ENCODE data around the gene RASAL1. TPM values are rescaled to one million over a fixed set of nuclear protein-coding genes. Genes with fewer than 3 reads are reported as not detected.

Gene RASAL1
- total and polyA plus RNA-seq, 11 donors: not detected

- ATAC-seq (no peak), DNase-seq (no peak)
- Histone ChIP-seq H3K9me3 (no peaks in the 10 kb centered on the region), H3K27me3 (no peaks in the 10 kb centered on the region), H3K4me1 (no peaks in the 10 kb centered on the region), H3K27ac (no peak overlapping the region), H3K4me3 (no peak overlapping the region), H3K36me3 (peaks cover 3 to 99% (median 95%) of the 10 kb centered on the region in 9 donors)
- TF ChIP-seq POLR2A (IDR thresholded peaks at IDR 0.05) (no peak), CTCF (IDR thresholded peaks at IDR 0.05) (no peak)
- intact Hi-C loops (cut with DNase I): loop anchor here in 2 of 10 donors (5.0 kb wide), 2 partner anchors 119 to 124 kb away; no protein-coding TSS in a partner anchor
- WGBS, 4 donors: 88 to 96% (median 93%) methylated on average over 4 of the region's 4 CpGs
Measured at GRCh38 chr12:113170926-113171325, 35.4 kb upstream of the RASAL1 start.

- no peaks in the 10 kb centered on the region for H3K27me3 ChIP-seq
- whole genome bisulfite sequencing, 4 donors: 94 to 96% (median 94%) methylated on average over 5 of the region's 5 CpGs
- intact Hi-C loops (cut with DNase I): loop anchor here in 2 of 10 donors (5.0 kb wide), 2 partner anchors 118 to 123 kb away; no protein-coding TSS in a partner anchor
Measured at GRCh38 chr12:113170457-113170856, 34.9 kb upstream of the RASAL1 start.

GRCh38 chr12:113169697-113170096 is 34.1 kb upstream of the RASAL1 start:
- Histone ChIP-seq H3K4me1 (no peaks in the 10 kb centered on the region), H3K36me3 (peaks cover 3 to 100% (median 100%) of the 10 kb centered on the region in 9 donors), H3K27me3 (no peaks in the 10 kb centered on the region), H3K9me3 (no peaks in the 10 kb centered on the region), H3K4me3 (no peak overlapping the region), H3K27ac (no peak overlapping the region)
- TF ChIP-seq CTCF (IDR thresholded peaks at IDR 0.05) (no peak), POLR2A (IDR thresholded peaks at IDR 0.05) (no peak)
- ATAC-seq (no peak), DNase-seq (peak in 1 of 5 donors; percentile 51)
- intact Hi-C loops (cut with DNase I): loop anchor here in 2 of 10 donors (5.0 kb wide), 2 partner anchors 117 to 122 kb away; no protein-coding TSS in a partner anchor
- WGBS, 4 donors: 94 to 97% (median 95%) methylated on average over 13 of the region's 13 CpGs

More at GRCh38 chr12:113170457-113170856, 34.9 kb upstream of the RASAL1 start:
- TF ChIP-seq CTCF (IDR thresholded peaks at IDR 0.05) (no peak), POLR2A (IDR thresholded peaks at IDR 0.05) (no peak)
- Histone ChIP-seq H3K4me3 (no peak overlapping the region), H3K36me3 (peaks cover 3 to 99% (median 95%) of the 10 kb centered on the region in 9 donors), H3K9me3 (no peaks in the 10 kb centered on the region), H3K27ac (no peak overlapping the region), H3K4me1 (no peaks in the 10 kb centered on the region)
- DNase-seq: peak in 1 of 5 donors; percentile 6
- ATAC-seq: no peak

- ATAC-seq (no peak), DNase-seq (peak in 1 of 5 donors; percentile 31)
- no peak for TF ChIP-seq POLR2A (IDR thresholded peaks at IDR 0.05)
- TF ChIP-seq CTCF (IDR thresholded peaks at IDR 0.05): no peak
- H3K4me3 ChIP-seq: no peak overlapping the region
- intact Hi-C loops (cut with DNase I): no loop called here
- no peak overlapping the region for H3K27ac ChIP-seq
- peaks cover 3 to 100% (median 100%) of the 10 kb centered on the region in 9 donors for H3K36me3 ChIP-seq
- 91 to 95% (median 94%) methylated on average over 9 to 10 of the region's 10 CpGs for WGBS, 4 donors
- no peaks in the 10 kb centered on the region for H3K4me1 ChIP-seq
- H3K9me3 ChIP-seq: no peaks in the 10 kb centered on the region
- H3K27me3 ChIP-seq: no peaks in the 10 kb centered on the region
Measured at GRCh38 chr12:113167868-113168267, 32.3 kb upstream of the RASAL1 start.

Measured in heart left ventricle (tissue), 16 donors.